Measurements from ENCODE around the gene DOCK2. TPM values are rescaled to one million over a fixed set of nuclear protein-coding genes. Genes with fewer than 3 reads are reported as not detected.

Gene DOCK2
- total and polyA plus RNA-seq, 12 donors, result 3.3 to 59.5 (median 21.0) TPM

GRCh38 chr5:169795338-169795737 is 158.3 kb downstream of the DOCK2 start:
- no peaks in the 10 kb centered on the region for H3K27me3 ChIP-seq
- intact Hi-C loops (cut with DNase I), result no loop called here
- no peak for DNase-seq
- H3K4me1 ChIP-seq (replicated peaks in 1 of 2), result no peaks in the 10 kb centered on the region
- H3K4me3 ChIP-seq, result no peak overlapping the region
- no peak for TF ChIP-seq CTCF (IDR thresholded peaks at IDR 0.05)
- TF ChIP-seq POLR2A (IDR thresholded peaks at IDR 0.05), result no peak
- 87 to 92% (median 89%) methylated on average over 9 of the region's 9 CpGs for WGBS, 4 donors
- H3K9me3 ChIP-seq (replicated peaks in 1 of 3), result no peaks in the 10 kb centered on the region
- no peak overlapping the region for H3K27ac ChIP-seq
- H3K36me3 ChIP-seq (replicated peaks in 1 of 2), result no peaks in the 10 kb centered on the region

- Histone ChIP-seq H3K4me3 (no peak overlapping the region), H3K4me1 (replicated peaks in 1 of 2) (no peaks in the 10 kb centered on the region), H3K36me3 (replicated peaks in 1 of 2) (no peaks in the 10 kb centered on the region), H3K27ac (no peak overlapping the region), H3K27me3 (no peaks in the 10 kb centered on the region), H3K9me3 (replicated peaks in 1 of 3) (no peaks in the 10 kb centered on the region)
- intact Hi-C loops (cut with DNase I), result no loop called here
- no peak for DNase-seq
- TF ChIP-seq POLR2A (IDR thresholded peaks at IDR 0.05) (no peak), CTCF (IDR thresholded peaks at IDR 0.05) (no peak)
- 86 to 93% (median 88%) methylated on average over 2 of the region's 2 CpGs for WGBS, 4 donors
Measured at GRCh38 chr5:169796731-169797130, 159.7 kb downstream of the DOCK2 start.

GRCh38 chr5:169797577-169797976 is 160.5 kb downstream of the DOCK2 start:
- no peaks in the 10 kb centered on the region for H3K4me1 ChIP-seq (replicated peaks in 1 of 2)
- intact Hi-C loops (cut with DNase I), result no loop called here
- no peaks in the 10 kb centered on the region for H3K27me3 ChIP-seq
- H3K36me3 ChIP-seq (replicated peaks in 1 of 2), result no peaks in the 10 kb centered on the region
- no peak for TF ChIP-seq CTCF (IDR thresholded peaks at IDR 0.05)
- TF ChIP-seq POLR2A (IDR thresholded peaks at IDR 0.05), result no peak
- H3K4me3 ChIP-seq, result no peak overlapping the region
- DNase-seq, result no peak
- H3K27ac ChIP-seq, result no peak overlapping the region
- 72 to 79% (median 76%) methylated on average over 2 of the region's 2 CpGs for WGBS, 4 donors
- no peaks in the 10 kb centered on the region for H3K9me3 ChIP-seq (replicated peaks in 1 of 3)

- intact Hi-C loops (cut with DNase I), result no loop called here
- Histone ChIP-seq H3K4me3 (no peak overlapping the region), H3K9me3 (replicated peaks in 1 of 3) (no peaks in the 10 kb centered on the region), H3K27ac (no peak overlapping the region), H3K36me3 (replicated peaks in 1 of 2) (no peaks in the 10 kb centered on the region), H3K4me1 (replicated peaks in 1 of 2) (no peaks in the 10 kb centered on the region), H3K27me3 (no peaks in the 10 kb centered on the region)
- no peak for TF ChIP-seq CTCF (IDR thresholded peaks at IDR 0.05)
- no peak for TF ChIP-seq POLR2A (IDR thresholded peaks at IDR 0.05)
- DNase-seq, result no peak
- WGBS, 4 donors, result 63 to 75% (median 70%) methylated on average over 2 of the region's 2 CpGs
Measured at GRCh38 chr5:169798438-169798837, 161.4 kb downstream of the DOCK2 start.

Data from adrenal gland (tissue), 12 donors.